NCI-H1694 (cell line): ENCODE data around the gene TBCD.

Experiments
- DNase-seq: peaks from one replicate; lab custom pipeline; 2025; lab: John Stamatoyannopoulos, UW

The TBCD gene

DNA sequence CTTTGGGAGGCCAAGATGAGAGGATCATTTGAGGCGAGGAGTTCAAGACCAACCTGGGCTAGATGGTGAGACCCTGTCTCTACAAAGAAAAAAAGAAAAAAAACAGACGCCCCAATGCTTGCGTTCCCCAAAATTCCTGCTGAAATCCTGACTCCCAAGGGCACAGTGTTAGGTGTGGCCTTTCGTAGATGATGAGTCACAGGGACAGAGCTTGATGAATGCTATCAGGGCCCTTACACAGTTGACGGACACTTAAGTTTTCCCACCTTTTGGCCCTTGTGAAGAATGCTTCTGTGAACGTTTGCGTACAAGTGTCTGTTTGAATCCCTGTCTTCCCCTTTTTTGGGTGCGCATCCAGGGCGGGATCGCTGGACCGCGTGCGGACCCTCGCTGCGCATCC, 104.5 kb downstream of the TBCD start:
- no peak for DNase-seq

DNA sequence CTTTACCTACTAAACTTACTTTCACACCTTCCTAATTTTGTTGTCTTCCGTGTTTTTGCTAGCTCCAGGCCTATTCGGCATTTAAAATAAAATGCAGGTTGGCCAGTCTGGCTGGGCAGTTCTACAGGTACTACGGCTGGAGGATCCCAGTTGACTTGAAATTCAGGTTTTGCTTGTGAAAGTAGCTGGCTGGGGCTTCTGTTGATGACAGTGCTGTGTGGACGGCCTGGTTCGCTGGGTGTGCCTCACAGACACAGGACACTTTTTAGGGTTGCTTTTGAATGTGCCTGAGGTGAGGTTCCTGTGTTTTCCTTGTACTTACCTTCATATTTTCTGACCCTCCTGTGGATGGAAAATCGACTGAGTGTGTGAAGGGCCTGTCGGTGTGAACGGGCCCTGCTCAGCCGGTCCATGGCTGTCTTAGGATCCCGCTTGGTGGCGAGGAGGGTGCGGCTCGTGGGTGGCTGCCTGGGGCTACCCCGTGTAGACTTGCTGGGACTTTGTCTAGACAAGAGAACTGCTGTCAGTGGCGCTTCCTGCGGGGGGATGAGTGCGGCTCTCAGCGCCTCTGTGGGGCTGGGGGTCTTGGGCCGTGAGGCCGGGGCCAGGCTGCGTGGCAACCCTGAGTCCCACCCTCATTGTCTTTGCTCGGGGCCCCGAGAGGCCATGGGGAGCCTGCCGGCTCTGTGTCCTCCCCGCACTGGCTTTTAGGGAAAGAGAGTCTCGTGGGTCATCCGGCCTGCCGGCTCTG, 106.7 kb downstream of the TBCD start:
- no peak for DNase-seq

DNA sequence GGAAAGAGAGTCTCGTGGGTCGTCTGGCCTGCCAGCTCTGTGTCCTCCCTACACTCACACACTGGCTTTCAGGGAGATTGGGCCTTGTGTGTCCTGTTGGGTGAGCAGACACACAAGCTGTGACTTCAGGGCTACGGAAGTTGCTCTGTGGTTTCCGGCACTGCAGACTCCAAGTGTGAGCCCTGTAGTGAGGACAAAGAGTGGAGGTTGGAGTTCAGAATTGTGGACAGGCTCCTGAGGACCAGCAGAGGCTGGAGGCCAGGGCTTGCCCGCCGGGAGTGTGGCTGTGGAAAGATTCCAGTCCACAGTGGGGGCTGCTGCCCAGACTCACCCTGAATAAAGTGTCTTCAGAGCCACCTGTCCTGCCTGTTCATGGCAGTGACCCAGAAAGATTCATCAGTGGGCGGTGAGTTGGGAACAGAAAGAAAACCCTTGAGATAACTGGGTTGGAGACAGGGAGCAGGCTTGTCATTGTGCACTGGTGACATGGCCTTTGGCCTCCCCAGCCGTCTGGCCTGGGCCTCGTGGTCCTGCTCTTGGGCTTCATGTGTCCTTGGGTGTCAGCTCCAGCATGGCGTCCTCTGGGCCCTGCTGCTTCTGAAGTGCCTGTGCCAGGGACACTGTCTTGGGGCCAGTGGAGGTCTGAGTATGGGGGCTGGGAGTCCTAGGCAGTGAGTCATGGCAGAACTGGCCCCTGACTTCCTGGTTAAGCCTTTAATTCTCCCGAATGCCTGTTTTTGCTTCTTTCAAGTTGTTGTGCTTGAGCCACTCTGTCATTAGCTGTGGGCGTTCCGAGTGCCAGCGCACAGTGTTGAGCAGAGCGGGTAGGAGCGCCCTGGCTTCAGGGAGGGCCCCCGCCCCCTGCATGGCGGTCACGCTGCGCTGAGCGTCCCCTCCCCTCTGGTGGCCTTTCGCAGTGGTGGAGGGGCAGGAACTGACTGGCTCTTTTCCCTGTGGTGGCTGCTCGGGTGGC, 107.9 kb downstream of the TBCD start:
- no peak for DNase-seq

DNA sequence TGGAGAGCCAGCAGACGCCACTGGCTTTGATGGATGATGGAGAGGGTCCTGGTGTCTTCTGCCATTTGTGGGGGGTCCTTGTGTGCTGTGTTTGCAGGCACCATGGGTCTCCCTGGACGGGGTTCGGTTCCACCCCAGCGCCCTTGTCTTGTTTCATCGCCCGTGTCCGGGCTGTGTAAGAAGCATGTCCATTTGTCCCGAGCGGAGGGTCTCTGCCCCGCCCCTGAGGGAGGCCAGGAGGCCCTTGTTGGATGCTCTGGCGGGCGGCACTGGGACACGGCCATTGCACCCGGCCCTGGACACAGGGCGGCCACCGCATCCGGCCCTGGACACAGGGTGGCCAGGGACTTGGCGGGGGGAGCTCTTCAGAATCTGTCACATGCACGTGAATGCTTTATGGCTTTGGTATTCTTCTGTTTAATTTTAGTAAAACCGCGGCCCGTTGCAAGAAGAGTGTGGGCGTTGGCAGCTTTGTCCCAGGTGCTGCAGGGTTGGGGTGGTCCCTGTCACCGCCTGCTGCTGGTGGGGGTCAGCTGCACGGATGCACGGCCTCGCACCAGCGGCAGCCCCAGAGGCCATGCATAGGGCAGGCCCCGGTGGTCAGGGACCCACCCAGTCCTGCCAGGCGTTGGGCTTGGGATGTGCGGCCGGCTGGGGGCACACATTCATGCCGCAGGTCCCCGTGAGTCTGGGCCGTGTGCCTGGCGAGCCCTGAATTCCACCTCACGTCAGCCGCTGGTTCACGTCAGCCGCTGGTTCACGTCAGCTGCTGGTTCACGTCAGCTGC, 108.9 kb downstream of the TBCD start:
- DNase-seq: no peak

DNA sequence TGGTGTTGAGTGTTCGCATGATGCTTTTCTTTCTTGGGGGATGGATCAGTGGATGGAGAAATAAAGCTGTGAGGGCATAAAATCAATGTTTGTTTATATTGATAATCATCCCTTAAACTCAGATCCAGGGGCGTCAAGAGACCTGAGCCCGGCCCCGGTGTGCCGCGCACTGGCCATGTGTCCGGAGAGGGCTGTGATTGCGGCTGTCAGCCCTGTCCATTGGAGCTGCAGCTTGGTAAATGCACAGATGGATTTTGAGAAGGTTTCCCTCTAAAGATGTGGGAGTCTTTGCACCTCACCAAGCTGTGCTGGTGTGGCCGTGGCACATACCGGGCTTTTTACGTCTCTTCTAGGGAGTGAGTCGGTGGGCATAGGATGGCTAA, 109.5 kb downstream of the TBCD start:
- no peak for DNase-seq

DNA sequence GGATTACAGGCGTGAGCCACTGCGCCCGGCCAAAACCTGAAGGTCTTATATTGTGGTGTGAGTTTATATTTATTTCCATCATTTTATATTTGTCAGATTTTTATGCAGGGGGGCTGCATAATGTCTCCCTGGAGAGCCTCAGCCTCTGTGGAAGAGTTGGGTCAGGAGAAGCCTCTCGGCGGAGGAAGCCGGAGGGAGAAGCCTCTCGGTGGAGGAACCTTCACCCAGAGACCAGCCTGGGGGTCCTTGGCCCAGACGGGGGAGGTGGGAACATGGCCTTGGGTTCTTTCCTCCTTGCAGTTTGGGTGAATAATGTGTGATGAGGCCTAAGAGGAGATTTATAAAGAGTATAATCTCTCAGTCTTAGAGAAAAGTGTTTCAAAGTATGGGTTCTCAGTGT, 110.3 kb downstream of the TBCD start:
- DNase-seq: no peak

DNA sequence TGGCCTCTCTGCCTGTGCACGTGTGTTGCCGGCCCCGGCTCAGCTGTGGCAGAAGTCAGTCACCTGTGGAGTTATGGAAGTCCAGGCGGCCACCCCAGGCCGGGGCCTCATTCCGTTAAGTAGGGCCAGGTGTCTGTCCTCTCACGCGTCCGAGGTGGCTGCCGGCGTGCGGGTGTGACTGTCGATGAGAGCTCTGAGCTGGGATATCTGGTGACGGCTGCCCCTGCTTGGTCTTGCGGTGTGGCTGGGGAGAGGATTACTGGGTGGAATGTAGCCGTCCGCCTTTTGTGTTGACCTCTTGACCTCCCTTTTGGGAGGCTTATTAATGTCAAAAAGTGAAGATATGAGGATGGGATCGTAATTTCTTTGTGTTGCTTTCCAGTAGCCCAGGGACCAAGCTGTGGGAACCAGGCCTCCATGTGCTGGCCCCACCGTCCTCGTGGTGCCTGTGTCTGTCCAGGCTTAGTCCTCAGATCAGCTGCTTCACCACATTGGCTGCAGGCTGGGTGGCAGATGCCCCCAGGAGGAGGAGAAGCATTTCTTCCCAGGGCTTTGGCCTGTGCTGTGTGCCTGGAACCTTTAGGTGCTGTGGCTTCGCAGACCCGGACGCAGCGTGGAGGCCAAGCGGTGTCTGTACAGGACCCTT, 111.0 kb downstream of the TBCD start:
- DNase-seq: no peak

DNA sequence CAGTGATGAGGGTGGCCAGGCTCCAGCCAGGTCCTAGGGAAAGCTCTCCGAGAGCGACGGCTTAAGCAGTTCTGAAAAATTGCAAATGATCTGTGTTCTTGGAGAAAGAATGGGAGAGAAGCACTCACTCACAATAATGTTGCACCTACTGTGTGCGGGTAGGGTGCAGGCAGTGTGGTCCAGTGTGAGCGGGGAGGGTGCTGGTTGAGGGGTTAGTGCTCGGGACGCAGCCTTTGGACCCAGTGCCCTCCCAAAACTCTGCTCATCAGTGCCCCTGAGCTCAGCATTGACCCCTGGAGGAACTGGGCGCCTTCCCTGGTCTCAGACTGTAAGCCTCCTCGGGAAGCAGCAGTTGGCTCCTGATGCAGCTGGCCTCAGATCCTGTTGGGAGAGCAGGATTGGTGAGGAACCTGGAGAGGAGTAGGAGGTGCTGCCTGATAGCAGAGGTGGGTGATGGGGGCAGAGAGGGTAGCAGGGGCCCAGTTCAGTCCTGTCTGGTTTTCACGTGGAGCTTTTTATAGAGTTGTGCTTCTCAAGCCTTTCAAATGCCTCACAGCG, 111.6 kb downstream of the TBCD start:
- no peak for DNase-seq

DNA sequence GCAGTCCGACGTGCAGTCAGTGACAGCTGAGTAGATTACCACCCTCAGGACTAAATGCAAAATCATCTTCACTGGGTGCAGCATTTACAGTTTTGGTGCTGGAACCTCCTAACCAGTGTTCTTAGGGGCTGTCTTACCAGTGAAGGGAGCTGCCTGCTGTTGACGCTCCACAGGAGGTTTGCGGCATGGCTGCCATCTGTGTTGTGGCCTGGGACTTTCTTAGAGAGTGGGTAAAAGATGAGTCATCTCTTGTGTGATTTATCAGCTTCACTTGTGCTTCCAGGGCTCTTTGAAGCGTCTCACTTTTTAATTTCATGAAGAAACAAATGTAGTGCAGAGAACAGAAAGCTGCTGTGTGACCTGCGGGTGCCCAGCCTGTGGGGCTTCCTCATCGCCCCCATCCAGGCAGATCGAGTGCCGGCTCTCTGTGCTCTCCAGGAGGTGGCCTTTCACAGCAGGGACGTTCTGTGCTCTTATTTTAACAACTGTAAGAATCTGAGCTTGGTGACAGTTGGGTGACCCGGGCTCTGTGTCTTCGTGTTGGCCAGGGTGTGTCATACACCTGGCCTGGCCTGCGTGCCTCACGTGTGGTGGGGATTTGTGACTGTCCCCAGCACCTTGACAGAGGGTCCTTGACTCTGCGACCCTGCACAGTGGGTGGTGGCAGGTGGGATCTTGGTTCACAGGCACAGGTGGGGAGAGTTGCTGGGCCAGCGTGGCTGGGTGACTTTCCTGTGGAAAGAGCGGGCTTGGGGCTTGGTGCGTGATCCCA, 112.3 kb downstream of the TBCD start:
- DNase-seq: peak; percentile 45

DNA sequence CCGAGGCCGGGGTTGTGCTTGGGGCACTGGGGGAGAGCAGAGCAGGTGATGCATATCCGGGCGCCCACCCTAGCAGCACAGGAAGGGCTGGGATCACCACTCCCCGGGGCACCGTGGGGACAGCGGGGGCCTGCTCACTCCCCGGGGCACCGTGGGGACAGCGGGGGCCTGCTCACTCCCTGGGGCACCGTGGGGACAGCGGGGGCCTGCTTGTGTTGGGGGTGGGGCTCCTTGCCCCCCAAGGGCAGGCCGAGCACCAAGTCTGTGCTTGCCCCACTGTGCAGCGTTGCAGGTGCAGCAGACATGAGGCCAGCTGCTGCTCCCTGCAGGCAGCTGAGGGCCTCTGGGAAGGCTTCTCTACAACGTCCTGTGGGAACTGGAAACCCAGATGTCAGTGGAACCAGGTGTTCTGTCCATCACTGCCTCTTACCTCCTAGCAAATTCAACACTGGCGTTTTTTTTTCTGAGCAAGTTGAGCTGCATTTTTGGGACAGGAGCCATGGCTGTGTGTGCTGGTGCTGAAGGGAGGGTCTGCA, 112.9 kb downstream of the TBCD start:
- peak; percentile 42 for DNase-seq

DNA sequence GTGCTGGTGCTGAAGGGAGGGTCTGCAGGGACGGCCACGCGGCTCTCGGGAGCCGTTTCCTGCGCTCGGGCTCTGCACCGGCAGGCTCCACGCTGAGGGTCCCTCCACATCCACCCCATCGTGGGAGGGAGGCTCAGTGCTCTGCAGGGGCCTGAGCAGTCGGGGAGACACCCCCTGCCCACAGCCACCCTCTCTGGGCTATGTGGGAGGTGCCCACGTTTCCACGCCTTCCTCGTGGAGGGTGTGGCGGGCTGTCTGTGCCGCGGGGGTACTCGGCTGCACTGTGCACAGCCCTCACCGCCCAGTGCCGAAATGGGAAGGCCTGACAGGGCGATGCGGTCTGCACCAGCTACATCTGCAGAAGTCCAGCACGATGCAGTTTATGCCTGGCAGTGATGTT, 113.4 kb downstream of the TBCD start:
- DNase-seq: no peak

DNA sequence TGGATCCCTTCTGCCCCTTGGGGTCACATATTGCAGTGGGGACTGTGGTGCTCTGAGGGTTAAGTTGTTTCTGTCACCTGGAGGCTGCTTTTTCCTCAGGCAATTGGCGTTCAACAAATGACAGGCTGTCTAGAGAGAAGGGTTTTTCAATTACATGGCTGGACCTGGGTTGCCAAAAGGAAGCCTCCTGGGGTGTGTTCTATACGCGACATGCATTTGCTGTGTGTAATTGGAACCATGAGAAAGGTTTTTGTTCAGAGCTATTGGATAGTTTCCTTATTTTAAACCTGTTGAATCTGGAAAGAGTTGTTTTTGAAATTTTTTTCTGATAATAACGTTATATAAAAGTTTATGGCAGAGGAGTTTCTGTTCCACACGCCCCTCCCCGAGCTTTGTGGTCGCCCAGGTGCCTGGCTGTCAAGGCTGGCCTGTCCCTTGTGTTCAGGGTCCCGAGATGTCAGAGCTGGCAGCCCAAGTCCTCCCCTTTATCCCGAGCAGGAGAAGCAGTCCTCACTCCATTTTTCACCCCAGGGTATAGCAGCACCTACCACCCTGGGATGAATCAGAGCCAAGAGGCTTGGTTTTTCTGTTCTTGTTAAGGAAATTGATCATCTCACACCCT, 114.0 kb downstream of the TBCD start:
- no peak for DNase-seq

DNA sequence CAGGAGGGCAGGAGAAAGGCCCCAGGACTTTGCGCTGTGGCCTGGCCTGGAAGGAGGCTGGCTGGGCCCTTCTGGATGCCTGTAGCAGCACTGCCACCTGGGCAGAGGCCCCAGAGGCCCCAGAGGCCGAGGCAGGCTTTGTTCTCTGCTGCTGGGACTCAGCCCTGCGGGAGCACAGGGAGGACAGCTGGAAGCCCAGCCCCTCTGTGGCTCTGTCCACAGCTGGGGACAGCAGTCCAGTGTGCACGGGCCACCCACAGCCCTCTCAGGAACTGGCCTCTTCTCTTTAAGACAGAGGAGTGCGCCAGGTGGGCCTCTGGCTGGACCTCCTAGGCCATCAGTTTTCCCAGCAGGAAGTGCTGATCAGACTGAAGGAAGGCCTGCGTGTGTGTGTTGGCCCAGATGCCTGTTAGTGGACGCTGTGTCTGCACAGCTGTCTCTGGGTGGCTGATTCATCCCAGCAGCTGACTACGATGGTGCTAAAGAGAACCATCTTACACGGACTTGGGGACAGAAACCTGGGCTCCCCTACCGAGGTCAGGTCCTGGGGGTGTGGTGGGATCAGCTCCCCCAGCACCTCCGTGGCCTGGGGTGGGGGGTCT, 114.8 kb downstream of the TBCD start:
- DNase-seq: no peak

DNA sequence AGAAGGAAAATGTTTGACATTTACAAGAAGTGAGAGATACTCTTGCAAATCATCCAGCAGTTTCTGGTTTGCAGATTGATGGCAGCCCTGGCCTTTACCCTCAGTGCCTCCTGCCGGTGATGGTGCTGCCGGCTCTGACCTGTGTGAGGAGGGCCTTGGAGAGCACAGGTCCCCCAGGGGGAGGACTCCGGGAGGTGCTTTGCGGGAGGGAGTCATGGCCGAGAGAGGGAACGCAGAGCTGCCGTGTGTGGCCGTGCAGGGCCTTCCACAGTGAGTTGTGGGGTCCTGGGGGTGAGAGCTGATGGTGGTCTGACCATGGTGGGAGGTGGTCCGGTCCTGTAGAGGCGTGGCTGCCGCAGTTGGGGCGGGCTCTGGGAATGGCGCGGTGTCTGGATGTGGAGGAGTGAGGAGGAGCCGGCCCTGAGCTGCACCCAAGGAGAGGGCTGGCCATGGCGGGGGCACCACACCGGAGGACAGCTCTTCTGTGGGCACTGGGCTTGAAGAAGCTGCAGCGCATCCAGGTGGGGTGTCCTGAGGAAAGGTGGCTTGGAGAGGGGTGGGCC, 116.0 kb downstream of the TBCD start:
- no peak for DNase-seq

DNA sequence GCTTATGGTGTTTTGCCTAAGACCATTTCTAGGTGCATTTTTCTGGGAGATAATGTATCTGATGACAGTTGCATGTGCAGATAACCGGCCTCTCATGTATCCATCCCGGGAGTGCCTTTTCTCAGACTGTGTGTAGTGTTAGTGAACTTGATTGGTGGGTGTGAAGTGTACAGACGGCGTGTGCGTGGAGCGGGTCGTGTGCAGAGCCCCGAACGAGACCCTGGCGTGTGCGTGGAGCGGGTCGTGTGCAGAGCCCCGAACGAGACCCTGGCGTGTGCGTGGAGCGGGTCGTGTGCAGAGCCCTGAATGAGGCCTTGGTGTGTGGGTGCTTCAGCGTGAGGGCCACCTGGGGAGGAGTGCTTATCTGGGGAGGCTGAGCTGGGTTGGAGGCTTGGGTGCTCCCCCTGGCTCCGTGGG, 116.9 kb downstream of the TBCD start:
- no peak for DNase-seq

DNA sequence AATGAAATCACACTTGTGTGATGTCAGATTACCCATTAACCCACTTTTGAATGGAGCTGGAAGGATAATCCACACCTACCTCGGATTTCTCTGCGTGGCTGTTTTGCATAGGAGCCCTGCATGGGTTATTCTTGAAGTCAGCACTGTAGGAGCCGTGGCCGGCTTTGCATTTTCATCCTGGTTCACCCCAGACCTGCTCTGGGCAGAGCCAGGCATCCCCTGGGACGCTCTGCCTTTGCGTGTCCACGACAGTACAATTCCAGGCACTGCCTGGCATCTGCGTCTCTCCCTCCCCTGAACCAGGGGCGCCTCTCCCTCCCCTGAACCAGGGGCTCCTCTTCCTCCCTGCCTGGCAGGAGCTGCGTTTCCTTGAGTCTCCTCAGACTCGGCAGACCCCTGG, 117.7 kb downstream of the TBCD start:
- DNase-seq: no peak

DNA sequence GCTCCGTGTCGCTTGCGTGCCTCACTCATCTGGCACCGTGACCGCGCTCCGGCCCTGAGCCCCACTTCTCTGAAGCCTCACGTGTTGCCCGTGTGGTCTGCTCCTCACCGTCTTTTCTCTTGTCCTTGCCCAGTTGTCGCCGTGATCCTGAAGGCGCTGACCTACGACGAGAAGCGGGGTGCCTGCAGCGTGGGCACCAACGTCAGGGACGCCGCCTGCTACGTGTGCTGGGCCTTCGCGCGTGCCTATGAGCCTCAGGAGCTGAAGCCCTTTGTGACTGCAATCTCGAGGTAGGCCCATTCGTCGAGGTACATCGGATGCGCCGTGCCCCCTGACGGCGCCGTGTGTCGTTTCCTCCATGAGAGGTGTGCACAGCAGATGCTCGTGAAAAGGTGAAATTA, 118.2 kb downstream of the TBCD start:
- DNase-seq: no peak

DNA sequence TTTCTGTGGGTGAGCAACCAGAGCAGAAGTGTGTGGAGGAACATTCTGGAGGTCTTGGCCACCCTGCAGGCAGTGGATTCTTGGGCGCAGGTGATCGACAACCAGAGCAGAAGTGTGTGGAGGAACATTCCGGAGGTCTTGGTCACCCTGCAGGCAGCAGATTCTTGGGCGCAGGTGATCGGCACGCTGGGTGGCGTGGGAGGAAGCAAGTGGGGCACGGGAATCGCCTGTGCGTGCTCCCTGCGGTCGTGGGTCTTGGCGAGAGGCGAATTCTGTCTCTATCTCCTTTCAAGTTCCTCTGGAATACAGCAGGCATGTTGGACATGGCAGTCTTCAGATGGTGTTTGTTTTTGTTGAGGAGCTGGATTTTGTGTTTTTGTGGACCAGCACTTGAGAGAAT, 118.7 kb downstream of the TBCD start:
- DNase-seq: no peak

DNA sequence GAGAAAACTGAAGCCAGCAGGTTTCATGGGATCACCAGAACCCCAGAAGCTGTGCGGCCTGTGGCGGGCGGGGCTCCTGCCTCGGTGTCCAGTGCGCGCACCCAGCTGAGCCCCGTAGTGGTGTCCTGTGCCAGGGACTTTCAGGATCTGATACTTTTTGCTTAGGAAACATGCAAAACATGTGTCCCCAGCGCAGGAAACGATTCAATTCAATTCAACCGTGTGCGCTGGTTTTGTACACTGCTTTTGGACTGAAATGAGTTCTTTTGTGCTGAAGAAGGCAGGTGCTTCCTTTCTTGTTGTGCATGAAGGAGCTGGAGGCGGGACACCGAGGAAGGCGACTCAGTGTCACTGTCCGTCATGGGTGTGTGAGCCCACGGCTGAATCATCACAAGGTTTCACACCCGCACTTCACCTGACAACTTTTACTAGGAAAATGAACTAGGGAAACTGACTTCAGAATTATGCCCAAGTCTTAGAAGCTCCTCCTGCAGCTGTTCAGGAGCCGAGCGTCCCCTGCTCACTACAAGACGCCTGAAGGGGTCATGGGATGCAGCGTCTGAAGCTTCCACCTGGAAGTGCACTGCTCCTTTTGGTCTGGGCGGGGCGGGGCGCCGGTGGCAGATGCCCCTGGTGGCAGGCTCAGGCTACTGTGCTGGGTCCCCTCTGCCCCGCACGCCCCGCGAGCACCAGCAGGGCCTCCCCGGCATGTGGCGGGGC, 119.4 kb downstream of the TBCD start:
- no peak for DNase-seq
